ENCODE data around the gene LDLR. TPM values are rescaled to one million over a fixed set of nuclear protein-coding genes. Genes with fewer than 3 reads are reported as not detected.
"Not testable (repeated sequence)": the region's sequence is repeated elsewhere in the genome, so short reads cannot be mapped to it uniquely, and the experiment has no call there.

Gene LDLR
- total and polyA plus RNA-seq, 2 donors (not counting 1 experiment from before 2014, with no cell fraction given) = 1.8 to 4.8 TPM

DNA sequence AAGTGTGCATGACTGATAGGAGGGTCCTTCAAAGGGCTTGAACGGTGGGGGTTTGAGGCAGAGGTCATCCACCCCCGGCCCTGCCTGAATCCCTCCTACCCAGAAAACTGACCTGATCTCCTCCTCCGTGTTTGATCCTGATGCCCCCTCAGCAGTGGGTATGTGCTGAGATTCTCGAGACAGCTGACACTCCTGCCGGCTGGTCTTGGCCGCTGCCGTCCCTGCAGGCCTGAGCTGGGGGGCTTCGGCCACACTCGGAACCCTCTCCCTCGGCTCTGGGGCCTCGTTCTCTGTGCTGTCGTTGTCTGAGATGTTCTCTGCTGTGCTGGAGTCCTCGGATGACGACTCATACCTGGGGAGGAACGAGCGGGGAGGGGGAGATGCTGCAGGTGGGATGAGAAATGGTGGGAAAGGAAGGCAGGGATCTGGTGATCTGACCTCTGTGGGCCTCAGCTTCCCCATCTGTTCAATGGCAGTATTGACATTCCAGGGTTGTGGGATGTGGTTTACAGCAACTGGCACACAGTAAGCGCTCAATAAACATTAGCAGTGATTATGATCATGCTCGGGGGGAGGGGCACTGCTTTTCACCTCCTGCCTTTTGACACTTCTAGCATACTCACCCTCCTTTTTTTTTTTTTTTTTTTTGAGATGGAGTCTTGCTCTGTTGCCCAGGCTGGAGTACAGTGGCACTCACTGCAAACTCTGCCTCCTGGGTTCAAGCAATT lies 87.4 kb downstream of the LDLR start:
- ATAC-seq (ENCODE audit: low read depth) = no peak
- no peak overlapping the region for H3K4me3 Mint-ChIP-seq
- H3K4me1 ChIP-seq (ENCODE audit: control insufficient read depth in 2 of 2, insufficient read depth in 2 of 2, low read length in 2 of 2) = peaks cover 12 to 15% of the 10 kb centered on the region in 2 donors
- H3K4me2 ChIP-seq (replicated peaks; ENCODE audit: low read depth, low read length, poor library complexity, severe bottlenecking) = no peak overlapping the region
- H3K27ac ChIP-seq (ENCODE audit: low read length in 2 of 2) = no peak overlapping the region
- WGBS (ENCODE audit: insufficient coverage) = 97% methylated on average over 16 of the region's 18 CpGs
- H3K27me3 ChIP-seq (replicated peaks in 1 of 4; ENCODE audit: control extremely low read depth in 1 of 4, control insufficient read depth in 3 of 4, insufficient read depth in 4 of 4, low read length in 3 of 4) = peaks cover 0 to 12% (median 5%) of the 10 kb centered on the region in 4 experiments
- H3K9me3 Mint-ChIP-seq (ENCODE audit: insufficient read depth) = no peaks in the 10 kb centered on the region
- H3K27ac Mint-ChIP-seq = no peak overlapping the region
- ChIA-PET CTCF (no interaction called here), POLR2A (no interaction called here)
- no peak for DNase-seq
- H2AFZ ChIP-seq (ENCODE audit: insufficient read depth, low read depth, low read length, poor library complexity, severe bottlenecking) = no peak overlapping the region
- H4K20me1 ChIP-seq (ENCODE audit: control insufficient read depth, insufficient read depth, low read length, poor library complexity, severe bottlenecking) = no peaks in the 10 kb centered on the region
- peaks cover 17% of the 10 kb centered on the region for H3K27me3 Mint-ChIP-seq
- H3K4me1 Mint-ChIP-seq = peaks cover 17% of the 10 kb centered on the region
- no peak overlapping the region for H3K9ac ChIP-seq (ENCODE audit: low read length)
- no peak for TF ChIP-seq EZH2 (IDR thresholded peaks at IDR 0.05; ENCODE audit: borderline replicate concordance, insufficient read depth, low read depth, low read length, poor library complexity, severe bottlenecking)
- TF ChIP-seq, protein P1, sequence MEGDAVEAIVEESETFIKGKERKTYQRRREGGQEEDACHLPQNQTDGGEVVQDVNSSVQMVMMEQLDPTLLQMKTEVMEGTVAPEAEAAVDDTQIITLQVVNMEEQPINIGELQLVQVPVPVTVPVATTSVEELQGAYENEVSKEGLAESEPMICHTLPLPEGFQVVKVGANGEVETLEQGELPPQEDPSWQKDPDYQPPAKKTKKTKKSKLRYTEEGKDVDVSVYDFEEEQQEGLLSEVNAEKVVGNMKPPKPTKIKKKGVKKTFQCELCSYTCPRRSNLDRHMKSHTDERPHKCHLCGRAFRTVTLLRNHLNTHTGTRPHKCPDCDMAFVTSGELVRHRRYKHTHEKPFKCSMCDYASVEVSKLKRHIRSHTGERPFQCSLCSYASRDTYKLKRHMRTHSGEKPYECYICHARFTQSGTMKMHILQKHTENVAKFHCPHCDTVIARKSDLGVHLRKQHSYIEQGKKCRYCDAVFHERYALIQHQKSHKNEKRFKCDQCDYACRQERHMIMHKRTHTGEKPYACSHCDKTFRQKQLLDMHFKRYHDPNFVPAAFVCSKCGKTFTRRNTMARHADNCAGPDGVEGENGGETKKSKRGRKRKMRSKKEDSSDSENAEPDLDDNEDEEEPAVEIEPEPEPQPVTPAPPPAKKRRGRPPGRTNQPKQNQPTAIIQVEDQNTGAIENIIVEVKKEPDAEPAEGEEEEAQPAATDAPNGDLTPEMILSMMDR (IDR thresholded peaks at IDR 0.05) = no peak
- H3K4me3 ChIP-seq (ENCODE audit: control extremely low read depth in 1 of 5, extremely low read depth in 1 of 5, insufficient read depth in 1 of 5, low read depth in 2 of 5, low read length in 4 of 5) = no peak overlapping the region
- H3K9me3 ChIP-seq (ENCODE audit: control extremely low read depth in 1 of 3, control insufficient read depth in 2 of 3, insufficient read depth in 1 of 3, low read length in 2 of 3) = peaks cover 0 to 3% (median 0%) of the 10 kb centered on the region in 3 donors
- no peaks in the 10 kb centered on the region for H3K79me2 ChIP-seq (ENCODE audit: control insufficient read depth, insufficient read depth, low read length)
- H3K36me3 ChIP-seq (replicated peaks in 1 of 2; ENCODE audit: control extremely low read depth in 1 of 2, control insufficient read depth in 1 of 2, extremely low read depth in 1 of 2, insufficient read depth in 2 of 2, low read length in 1 of 2) = no peaks in the 10 kb centered on the region
- intact Hi-C loops (cut with micrococcal nuclease) = no loop called here

DNA sequence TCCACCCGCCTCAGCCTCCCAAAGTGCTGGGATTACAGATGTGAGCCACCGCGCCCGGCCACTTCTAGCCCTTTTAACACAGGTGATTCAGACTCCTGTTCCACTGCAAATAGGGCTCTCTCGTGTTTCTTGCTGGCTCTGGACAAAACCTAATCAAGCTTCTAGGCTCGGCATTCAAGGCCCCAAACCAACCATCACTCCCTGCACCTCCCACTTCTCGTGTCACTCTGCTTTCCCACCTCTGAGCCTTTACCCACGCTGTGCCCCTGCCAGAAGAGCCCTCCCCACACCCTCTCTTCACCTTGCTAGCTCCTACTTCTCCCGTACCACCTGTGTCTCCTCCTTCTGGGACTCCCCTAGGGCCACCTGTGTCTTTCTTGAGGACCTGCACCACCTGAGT lies 88.3 kb downstream of the LDLR start:
- DNase-seq (no peak), ATAC-seq (ENCODE audit: low read depth) (no peak)
- Mint-ChIP-seq H3K27me3 (peaks cover 18% of the 10 kb centered on the region), H3K27ac (no peak overlapping the region), H3K4me3 (no peak overlapping the region), H3K9me3 (ENCODE audit: insufficient read depth) (no peaks in the 10 kb centered on the region), H3K4me1 (peaks cover 17% of the 10 kb centered on the region)
- H3K27me3 ChIP-seq (replicated peaks in 1 of 4; ENCODE audit: control extremely low read depth in 1 of 4, control insufficient read depth in 3 of 4, insufficient read depth in 4 of 4, low read length in 3 of 4) = peaks cover 0 to 17% (median 5%) of the 10 kb centered on the region in 4 experiments
- intact Hi-C loops (cut with micrococcal nuclease) = no loop called here
- no peak overlapping the region for H3K4me2 ChIP-seq (replicated peaks; ENCODE audit: low read depth, low read length, poor library complexity, severe bottlenecking)
- WGBS (ENCODE audit: insufficient coverage) = 95% methylated on average over 9 of the region's 9 CpGs
- no peak overlapping the region for H3K27ac ChIP-seq (ENCODE audit: low read length in 2 of 2)
- POLR2A ChIA-PET = no interaction called here
- peaks cover 0 to 3% (median 0%) of the 10 kb centered on the region in 3 donors for H3K9me3 ChIP-seq (ENCODE audit: control extremely low read depth in 1 of 3, control insufficient read depth in 2 of 3, insufficient read depth in 1 of 3, low read length in 2 of 3)
- no peak overlapping the region for H2AFZ ChIP-seq (ENCODE audit: insufficient read depth, low read depth, low read length, poor library complexity, severe bottlenecking)
- TF ChIP-seq EZH2 (IDR thresholded peaks at IDR 0.05; ENCODE audit: borderline replicate concordance, insufficient read depth, low read depth, low read length, poor library complexity, severe bottlenecking) = no peak
- TF ChIP-seq, protein P1 (IDR thresholded peaks at IDR 0.05) = no peak
- H3K9ac ChIP-seq (ENCODE audit: low read length) = no peak overlapping the region
- H3K79me2 ChIP-seq (ENCODE audit: control insufficient read depth, insufficient read depth, low read length) = no peaks in the 10 kb centered on the region
- H3K4me1 ChIP-seq (ENCODE audit: control insufficient read depth in 2 of 2, insufficient read depth in 2 of 2, low read length in 2 of 2) = peaks cover 12 to 15% of the 10 kb centered on the region in 2 donors
- CTCF ChIA-PET = interaction anchor here (1.4 kb wide), 1 partner anchor 40 kb away, joined by 3 read pairs; no protein-coding TSS in a partner anchor
- H4K20me1 ChIP-seq (ENCODE audit: control insufficient read depth, insufficient read depth, low read length, poor library complexity, severe bottlenecking) = no peaks in the 10 kb centered on the region
- H3K36me3 ChIP-seq (replicated peaks in 1 of 2; ENCODE audit: control extremely low read depth in 1 of 2, control insufficient read depth in 1 of 2, extremely low read depth in 1 of 2, insufficient read depth in 2 of 2, low read length in 1 of 2) = no peaks in the 10 kb centered on the region
- no peak overlapping the region for H3K4me3 ChIP-seq (ENCODE audit: control extremely low read depth in 1 of 5, extremely low read depth in 1 of 5, insufficient read depth in 1 of 5, low read depth in 2 of 5, low read length in 4 of 5)

DNA sequence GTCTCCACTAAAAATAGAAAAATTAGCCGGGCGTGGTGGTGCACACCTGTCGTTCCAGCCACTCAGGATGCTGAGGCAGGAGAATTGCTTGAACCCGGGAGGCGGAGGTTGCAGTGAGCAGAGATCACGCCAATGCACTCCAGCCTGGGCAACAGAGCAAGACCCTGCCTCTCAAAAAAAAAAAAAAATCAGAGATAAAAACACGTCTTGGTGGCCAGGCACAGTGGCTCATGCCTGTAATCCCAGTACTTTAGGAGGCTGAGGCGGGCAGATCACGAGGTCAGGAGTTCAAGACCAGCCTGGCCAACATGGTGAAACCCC lies 89.8 kb downstream of the LDLR start:
- H3K9ac ChIP-seq (ENCODE audit: low read length); H3K4me2 ChIP-seq (replicated peaks; ENCODE audit: low read depth, low read length, poor library complexity, severe bottlenecking); POLR2A ChIA-PET: not testable (repeated sequence)

More for the DNA sequence above, 89.8 kb downstream of the LDLR start:
- intact Hi-C loops (cut with micrococcal nuclease); H3K9me3 Mint-ChIP-seq (ENCODE audit: insufficient read depth); H3K79me2 ChIP-seq (ENCODE audit: control insufficient read depth, insufficient read depth, low read length); DNase-seq; ATAC-seq (ENCODE audit: low read depth); H3K27ac Mint-ChIP-seq; H2AFZ ChIP-seq (ENCODE audit: insufficient read depth, low read depth, low read length, poor library complexity, severe bottlenecking); H4K20me1 ChIP-seq (ENCODE audit: control insufficient read depth, insufficient read depth, low read length, poor library complexity, severe bottlenecking); H3K4me3 Mint-ChIP-seq; H3K4me3 ChIP-seq (ENCODE audit: control extremely low read depth in 1 of 5, extremely low read depth in 1 of 5, insufficient read depth in 1 of 5, low read depth in 2 of 5, low read length in 4 of 5); H3K27ac ChIP-seq (ENCODE audit: low read length in 2 of 2); H3K36me3 ChIP-seq (replicated peaks in 1 of 2; ENCODE audit: control extremely low read depth in 1 of 2, control insufficient read depth in 1 of 2, extremely low read depth in 1 of 2, insufficient read depth in 2 of 2, low read length in 1 of 2); H3K9me3 ChIP-seq (ENCODE audit: control extremely low read depth in 1 of 3, control insufficient read depth in 2 of 3, insufficient read depth in 1 of 3, low read length in 2 of 3): not testable (repeated sequence)
- peaks cover 0 to 20% (median 7%) of the 10 kb centered on the region in 4 experiments for H3K27me3 ChIP-seq (replicated peaks in 1 of 4; ENCODE audit: control extremely low read depth in 1 of 4, control insufficient read depth in 3 of 4, insufficient read depth in 4 of 4, low read length in 3 of 4)
- H3K4me1 ChIP-seq (ENCODE audit: control insufficient read depth in 2 of 2, insufficient read depth in 2 of 2, low read length in 2 of 2) = peaks cover 12 to 15% of the 10 kb centered on the region in 2 donors
- 70% methylated on average over 6 of the region's 9 CpGs for WGBS (ENCODE audit: insufficient coverage)
- CTCF ChIA-PET = interaction anchor here (1.3 kb wide), 1 partner anchor 53 kb away, joined by 3 read pairs; no protein-coding TSS in a partner anchor
- peaks cover 23% of the 10 kb centered on the region for H3K27me3 Mint-ChIP-seq
- H3K4me1 Mint-ChIP-seq = peaks cover 17% of the 10 kb centered on the region
